ENCODE data around the gene ALK. TPM values are rescaled to one million over a fixed set of nuclear protein-coding genes. Genes with fewer than 3 reads are reported as not detected.

ALK gene
- total RNA-seq, 2 experiments from 2014 or later = not detected

DNA sequence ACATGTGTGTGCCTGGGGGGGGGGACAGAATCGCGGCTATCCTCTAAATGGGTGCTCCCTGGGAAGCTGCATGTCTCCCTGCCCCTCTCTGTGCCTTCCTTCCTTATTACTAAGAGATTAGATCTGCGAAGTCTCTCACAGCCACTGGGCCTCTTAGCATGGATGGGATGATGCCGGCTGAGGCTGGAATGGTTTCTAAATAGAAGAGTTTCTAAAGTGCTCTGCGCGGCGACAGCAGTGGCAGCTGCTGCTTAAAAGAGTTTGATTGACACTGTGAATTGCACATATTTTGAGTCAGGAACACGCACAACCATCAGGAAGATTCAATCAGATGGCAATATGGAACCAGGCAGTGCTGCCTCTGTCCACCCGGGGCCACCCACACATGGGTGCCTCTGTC, 642.4 kb downstream of the ALK start:
- CTCF ChIA-PET = interaction anchor here (1.0 kb wide), 1 partner anchor 16 kb away, joined by 3 read pairs; no protein-coding TSS in a partner anchor
- intact Hi-C loops (cut with micrococcal nuclease) = no loop called here
- Mint-ChIP-seq H3K9me3 (no peaks in the 10 kb centered on the region), H3K4me3 (no peak overlapping the region), H3K36me3 (ENCODE audit: low read depth) (no peaks in the 10 kb centered on the region), H3K27ac (no peak overlapping the region), H3K4me1 (ENCODE audit: low read depth) (no peaks in the 10 kb centered on the region), H3K27me3 (peaks cover 12% of the 10 kb centered on the region)
- no peak for DNase-seq
- TF ChIP-seq, protein P1, sequence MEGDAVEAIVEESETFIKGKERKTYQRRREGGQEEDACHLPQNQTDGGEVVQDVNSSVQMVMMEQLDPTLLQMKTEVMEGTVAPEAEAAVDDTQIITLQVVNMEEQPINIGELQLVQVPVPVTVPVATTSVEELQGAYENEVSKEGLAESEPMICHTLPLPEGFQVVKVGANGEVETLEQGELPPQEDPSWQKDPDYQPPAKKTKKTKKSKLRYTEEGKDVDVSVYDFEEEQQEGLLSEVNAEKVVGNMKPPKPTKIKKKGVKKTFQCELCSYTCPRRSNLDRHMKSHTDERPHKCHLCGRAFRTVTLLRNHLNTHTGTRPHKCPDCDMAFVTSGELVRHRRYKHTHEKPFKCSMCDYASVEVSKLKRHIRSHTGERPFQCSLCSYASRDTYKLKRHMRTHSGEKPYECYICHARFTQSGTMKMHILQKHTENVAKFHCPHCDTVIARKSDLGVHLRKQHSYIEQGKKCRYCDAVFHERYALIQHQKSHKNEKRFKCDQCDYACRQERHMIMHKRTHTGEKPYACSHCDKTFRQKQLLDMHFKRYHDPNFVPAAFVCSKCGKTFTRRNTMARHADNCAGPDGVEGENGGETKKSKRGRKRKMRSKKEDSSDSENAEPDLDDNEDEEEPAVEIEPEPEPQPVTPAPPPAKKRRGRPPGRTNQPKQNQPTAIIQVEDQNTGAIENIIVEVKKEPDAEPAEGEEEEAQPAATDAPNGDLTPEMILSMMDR (IDR thresholded peaks at IDR 0.05) = no peak
- no peak for ATAC-seq
- POLR2A ChIA-PET = no interaction called here

- ChIA-PET POLR2A (no interaction called here), CTCF (no interaction called here)
- Mint-ChIP-seq H3K4me3 (no peak overlapping the region), H3K36me3 (ENCODE audit: low read depth) (no peaks in the 10 kb centered on the region), H3K9me3 (no peaks in the 10 kb centered on the region), H3K27ac (no peak overlapping the region), H3K27me3 (peaks cover 12% of the 10 kb centered on the region), H3K4me1 (ENCODE audit: low read depth) (no peaks in the 10 kb centered on the region)
- intact Hi-C loops (cut with micrococcal nuclease) = no loop called here
- no peak for DNase-seq
- no peak for ATAC-seq
- TF ChIP-seq, protein P1 (IDR thresholded peaks at IDR 0.05) = no peak
Measured at GRCh38 chr2:29276151-29276550, 645.2 kb downstream of the ALK start.

DNA sequence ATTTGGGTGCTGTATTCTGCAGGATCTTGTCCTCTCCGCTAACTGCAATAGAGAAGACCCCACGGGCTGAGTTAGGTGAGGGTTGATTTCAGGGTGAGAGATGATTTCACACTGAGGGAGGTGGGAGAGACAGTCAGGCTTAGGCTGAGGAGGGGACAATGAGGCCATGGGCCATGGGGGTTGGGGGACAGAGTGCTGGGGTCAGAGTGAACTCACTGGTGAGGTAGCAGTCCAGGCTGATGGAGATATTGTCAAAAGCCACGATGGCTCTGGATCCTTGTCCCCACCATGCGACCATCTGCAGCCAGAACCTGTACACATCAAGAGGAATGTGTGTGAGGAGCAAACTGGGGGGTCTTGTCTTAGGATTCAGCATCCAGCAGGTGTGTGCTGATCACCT, 646.2 kb downstream of the ALK start:
- no peaks in the 10 kb centered on the region for H3K9me3 Mint-ChIP-seq
- ChIA-PET CTCF (no interaction called here), POLR2A (no interaction called here)
- no peaks in the 10 kb centered on the region for H3K4me1 Mint-ChIP-seq (ENCODE audit: low read depth)
- peaks cover 10% of the 10 kb centered on the region for H3K27me3 Mint-ChIP-seq
- ATAC-seq = no peak
- TF ChIP-seq, protein P1 (IDR thresholded peaks at IDR 0.05) = no peak
- H3K27ac Mint-ChIP-seq = no peak overlapping the region
- no peaks in the 10 kb centered on the region for H3K36me3 Mint-ChIP-seq (ENCODE audit: low read depth)
- intact Hi-C loops (cut with micrococcal nuclease) = no loop called here
- no peak for DNase-seq
- H3K4me3 Mint-ChIP-seq = no peak overlapping the region

- intact Hi-C loops (cut with micrococcal nuclease) = no loop called here
- DNase-seq = no peak
- Mint-ChIP-seq H3K27ac (no peak overlapping the region), H3K4me3 (no peak overlapping the region), H3K9me3 (no peaks in the 10 kb centered on the region), H3K4me1 (ENCODE audit: low read depth) (no peaks in the 10 kb centered on the region), H3K27me3 (peaks cover 7% of the 10 kb centered on the region), H3K36me3 (ENCODE audit: low read depth) (no peaks in the 10 kb centered on the region)
- ATAC-seq = no peak
- TF ChIP-seq, protein P1 (IDR thresholded peaks at IDR 0.05) = no peak
- ChIA-PET CTCF (no interaction called here), POLR2A (no interaction called here)
Measured at GRCh38 chr2:29273685-29274611, 647.4 kb downstream of the ALK start.

- H3K36me3 Mint-ChIP-seq (ENCODE audit: low read depth) = no peaks in the 10 kb centered on the region
- ChIA-PET POLR2A (no interaction called here), CTCF (no interaction called here)
Measured at GRCh38 chr2:29273004-29273684, 648.2 kb downstream of the ALK start.

More at GRCh38 chr2:29273004-29273684, 648.2 kb downstream of the ALK start:
- TF ChIP-seq, protein P1 (IDR thresholded peaks at IDR 0.05) = no peak
- peaks cover 6% of the 10 kb centered on the region for H3K27me3 Mint-ChIP-seq
- ATAC-seq (no peak), DNase-seq (no peak)
- H3K4me3 Mint-ChIP-seq = no peak overlapping the region
- H3K9me3 Mint-ChIP-seq = no peaks in the 10 kb centered on the region
- H3K4me1 Mint-ChIP-seq (ENCODE audit: low read depth) = no peaks in the 10 kb centered on the region
- intact Hi-C loops (cut with micrococcal nuclease) = no loop called here
- no peak overlapping the region for H3K27ac Mint-ChIP-seq
